ENCODE data around the gene KCNQ1. TPM values are rescaled to one million over a fixed set of nuclear protein-coding genes. Genes with fewer than 3 reads are reported as not detected.

Gene KCNQ1
- total and polyA plus RNA-seq, 9 of the 15 experiments (the other 6 are each of a cell fraction or from before 2014, with no cell fraction given), result 0.44 TPM; not detected in 8

GRCh38 chr11:2844996-2845395 lies 400.2 kb downstream of the KCNQ1 start (continued):
- TF ChIP-seq ZNF24 (IDR thresholded peaks at IDR 0.05), result no peak
- no peak for TF ChIP-seq ZBTB17 (CRISPR knock-in tag; IDR thresholded peaks at IDR 0.05)
- TF ChIP-seq USF2 (CRISPR knock-in tag; IDR thresholded peaks at IDR 0.05), result no peak

DNA sequence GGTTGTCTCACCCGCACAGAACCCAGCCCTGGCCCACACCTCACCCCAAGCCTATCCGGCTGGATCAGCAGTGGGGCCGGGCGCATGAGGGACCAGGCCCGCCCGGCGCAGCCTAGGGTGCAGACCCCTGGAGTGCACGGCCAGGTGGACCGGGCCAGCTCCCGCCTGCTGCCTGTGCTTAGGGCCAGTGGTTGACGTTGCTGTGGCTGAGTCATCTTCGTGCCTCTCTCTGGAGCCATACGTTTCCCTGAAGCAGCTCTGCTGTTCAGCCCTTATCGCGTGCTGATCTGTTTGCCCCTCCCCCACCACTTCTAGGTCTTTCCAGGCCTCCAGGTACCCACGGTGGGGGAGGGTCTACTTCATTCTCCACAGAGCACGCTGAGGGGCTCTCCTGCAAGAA lies 401.2 kb downstream of the KCNQ1 start:
- Histone ChIP-seq H3K9me3 (replicated peaks; ENCODE audit: control insufficient read depth, insufficient read depth, low read depth, low read length) (no peaks in the 10 kb centered on the region), H3K79me2 (ENCODE audit: control insufficient read depth, insufficient read depth, low read length) (no peaks in the 10 kb centered on the region), H2AFZ (ENCODE audit: low read depth, low read length) (peak overlapping the region; percentile 78), H3K4me1 (replicated peaks in 1 of 2; ENCODE audit: control insufficient read depth in 2 of 2, insufficient read depth in 2 of 2, low read length in 2 of 2) (peaks cover 17 to 77% of the 10 kb centered on the region in 2 experiments), H3K4me3 (no peak overlapping the region), H3K36me3 (ENCODE audit: control insufficient read depth, insufficient read depth, low read length) (no peaks in the 10 kb centered on the region), H4K20me1 (replicated peaks; ENCODE audit: control insufficient read depth, insufficient read depth, low read length) (no peaks in the 10 kb centered on the region), H3K9ac (ENCODE audit: insufficient read depth in 1 of 2, low read depth in 2 of 2, low read length in 2 of 2) (peak overlapping the region in 1 of 2 experiments; percentile 15; a peak in 3 of 4 replicates), H3K4me2 (ENCODE audit: insufficient read depth, low read length) (peak overlapping the region; percentile 63), H3K27ac (ENCODE audit: extremely low read depth, low read depth, low read length) (peak overlapping the region; percentile 21; the same call in 1 of the 3 replicates), H3K27me3 (ENCODE audit: control insufficient read depth in 2 of 2, insufficient read depth in 2 of 2, low read length in 2 of 2) (no peaks in the 10 kb centered on the region; a peak in 1 of 5 replicates), H3K9me1 (ENCODE audit: control insufficient read depth, insufficient read depth, low read length) (peaks cover 5% of the 10 kb centered on the region)
- 13% methylated on average over 15 of the region's 17 CpGs for WGBS (ENCODE audit: insufficient coverage, low coverage, missing lambda C conversion rate)
- peak; percentile 93 for FAIRE-seq
- intact Hi-C loops (cut with micrococcal nuclease) (no loop called here), in situ Hi-C loops (cut with MboI) (no loop called here)
- no TSS peak for BruUV-seq (replicated peaks)
- peak; percentile 78 to 87 (median 82) for DNase-seq (ENCODE audit: extremely low read depth in 1 of 4, low spot score in 3 of 4)
- ATAC-seq, result peak; percentile 90
- CTCF ChIA-PET (ENCODE audit: low intra/inter-chr PET ratio), result no interaction called here
- POLR2A ChIA-PET, result interaction anchor here (0.6 to 0.8 kb wide), 2 partner anchors 21 to 39 kb away, joined by 4 read pairs; partner anchors contain the start of gene CDKN1C
- peak; percentile 75 for TF ChIP-seq JUN (IDR thresholded peaks at IDR 0.05; ENCODE audit: borderline replicate concordance, low read depth, low read length)
- no peak for TF ChIP-seq JUN (CRISPR knock-in tag; IDR thresholded peaks at IDR 0.05; ENCODE audit: borderline replicate concordance)
- TF ChIP-seq DPF2 (IDR thresholded peaks at IDR 0.05), result peak; percentile 89
- TF ChIP-seq, protein P1, sequence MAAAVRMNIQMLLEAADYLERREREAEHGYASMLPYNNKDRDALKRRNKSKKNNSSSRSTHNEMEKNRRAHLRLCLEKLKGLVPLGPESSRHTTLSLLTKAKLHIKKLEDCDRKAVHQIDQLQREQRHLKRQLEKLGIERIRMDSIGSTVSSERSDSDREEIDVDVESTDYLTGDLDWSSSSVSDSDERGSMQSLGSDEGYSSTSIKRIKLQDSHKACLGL (CRISPR knock-in tag; IDR thresholded peaks at IDR 0.05; ENCODE audit: borderline replicate concordance, poor library complexity, severe bottlenecking), result no peak
- no peak for TF ChIP-seq ZNF175 (CRISPR knock-in tag; IDR thresholded peaks at IDR 0.05; ENCODE audit: low read depth)
- TF ChIP-seq ZNF668 (CRISPR knock-in tag; IDR thresholded peaks at IDR 0.05), result no peak
- TF ChIP-seq SMARCE1 (IDR thresholded peaks at IDR 0.05), result peak; percentile 81; the same call in 1 of the 2 replicates
- no peak for TF ChIP-seq ZNF23 (CRISPR knock-in tag; IDR thresholded peaks at IDR 0.05)
- no peak for TF ChIP-seq PTTG1 (tag; IDR thresholded peaks at IDR 0.05; ENCODE audit: low read depth)
- no peak for TF ChIP-seq HOMEZ (CRISPR knock-in tag; IDR thresholded peaks at IDR 0.05)
- TF ChIP-seq SMARCC2 (IDR thresholded peaks at IDR 0.05; ENCODE audit: low read depth), result no peak
- no peak for TF ChIP-seq U2AF2 (optimal IDR thresholded peaks at IDR 0.05; ENCODE audit: low read depth, low read length)
- no peak for TF ChIP-seq BRD4 (IDR thresholded peaks at IDR 0.05)
- TF ChIP-seq HMGN3 (IDR thresholded peaks at IDR 0.05; ENCODE audit: borderline replicate concordance, extremely low read depth, insufficient read length, low read depth, low read length), result peak; percentile 33
- no peak for TF ChIP-seq ETV1 (tag; conservative IDR thresholded peaks at IDR 0.05; ENCODE audit: low read depth)
- peak; percentile 90 for TF ChIP-seq NFE2 (IDR thresholded peaks at IDR 0.05; ENCODE audit: low read depth)
- TF ChIP-seq ZNF212 (CRISPR knock-in tag; IDR thresholded peaks at IDR 0.05), result no peak
- peak; percentile 68 for TF ChIP-seq EP300 (IDR thresholded peaks at IDR 0.05; ENCODE audit: low read length)
- TF ChIP-seq HNRNPUL1 (IDR thresholded peaks at IDR 0.05; ENCODE audit: low read length), result no peak
